HG03159 (cell line): ENCODE data around the gene FCGBP.
"Not testable (repeated sequence)": the region's sequence is repeated elsewhere in the genome, so short reads cannot be mapped to it uniquely, and the experiment has no call there.

Source experiments
- ATAC-seq: cut with Tn5 transposase; IDR thresholded peaks from one replicate; pipeline ENCODE4 v1.9.1; 2021; ENCODE audit warnings: mild to moderate bottlenecking, moderate library complexity; ENCODE audit not compliant: unreplicated experiment

FCGBP gene

DNA sequence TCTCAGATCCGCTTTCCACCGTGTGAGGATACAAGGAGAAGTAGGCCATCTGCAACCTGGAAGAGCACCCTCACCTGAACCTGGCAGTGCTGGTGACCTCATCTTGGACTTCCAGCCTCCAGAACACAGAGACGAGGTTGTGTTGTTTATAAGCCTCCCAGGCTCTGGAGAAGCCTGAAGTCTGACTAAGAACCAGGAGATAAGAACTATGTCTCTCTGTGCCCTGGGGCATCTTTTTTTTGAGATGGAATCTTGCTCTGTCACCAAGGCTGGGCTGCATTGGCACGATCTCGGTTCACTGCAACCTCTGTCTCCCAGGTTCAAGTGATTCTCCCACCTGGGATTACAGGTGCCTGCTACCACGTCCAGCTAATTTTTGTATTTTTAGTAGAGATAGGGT is 14.5 kb downstream of the FCGBP start:
- no peak for ATAC-seq

DNA sequence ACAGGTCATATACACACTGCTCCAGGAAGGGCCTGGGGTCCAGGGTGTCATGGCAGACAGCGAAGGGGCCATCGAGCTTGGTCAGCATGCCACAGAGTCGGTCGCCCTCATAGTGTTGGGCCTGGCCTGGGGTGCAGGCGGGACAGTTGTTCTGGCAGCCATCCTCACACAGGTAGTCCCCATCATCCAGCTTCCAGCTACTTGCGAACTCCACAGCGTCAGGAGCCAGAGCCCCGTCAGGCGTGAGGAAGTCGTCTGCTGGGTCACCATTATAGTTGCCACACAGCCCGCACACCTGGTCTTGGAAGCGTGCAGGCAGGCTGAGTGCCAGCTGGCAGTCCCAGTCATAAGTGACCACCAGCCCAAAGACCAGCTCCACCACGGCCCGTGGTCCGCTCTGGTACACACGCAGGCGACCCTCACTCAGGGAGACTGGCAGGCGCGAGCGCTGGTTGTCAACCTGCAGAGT is 16.2 kb downstream of the FCGBP start:
- no peak for ATAC-seq

DNA sequence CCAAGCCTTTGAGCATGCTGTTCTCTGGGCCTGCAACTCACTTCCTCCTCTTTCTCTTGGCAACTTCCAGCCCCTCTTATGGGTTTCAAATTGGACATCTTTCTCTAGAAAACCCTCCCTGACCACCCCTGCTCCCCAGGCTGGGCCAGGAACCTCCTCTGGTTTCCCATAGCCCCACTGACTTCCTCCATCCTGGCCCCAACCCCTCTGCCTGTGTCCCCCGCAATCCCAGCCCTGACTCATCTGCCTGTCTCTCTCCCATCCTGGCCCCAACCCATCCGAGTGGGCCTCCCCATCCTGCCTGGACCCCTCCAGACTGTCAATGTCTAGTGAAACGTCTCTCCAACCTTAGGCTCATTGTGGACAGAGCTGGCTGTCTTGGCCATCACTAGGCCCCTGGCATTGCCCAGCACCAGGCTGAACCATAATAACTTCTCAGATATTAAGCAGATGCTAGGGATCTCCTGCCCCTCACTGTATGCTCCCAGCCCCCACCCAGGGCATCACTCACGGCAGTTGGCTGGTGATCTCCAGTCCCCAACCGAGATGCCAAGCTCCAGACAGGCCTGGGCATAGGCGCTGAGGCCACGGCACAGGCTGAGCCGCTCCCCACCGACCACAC is 16.8 kb downstream of the FCGBP start:
- no peak for ATAC-seq

DNA sequence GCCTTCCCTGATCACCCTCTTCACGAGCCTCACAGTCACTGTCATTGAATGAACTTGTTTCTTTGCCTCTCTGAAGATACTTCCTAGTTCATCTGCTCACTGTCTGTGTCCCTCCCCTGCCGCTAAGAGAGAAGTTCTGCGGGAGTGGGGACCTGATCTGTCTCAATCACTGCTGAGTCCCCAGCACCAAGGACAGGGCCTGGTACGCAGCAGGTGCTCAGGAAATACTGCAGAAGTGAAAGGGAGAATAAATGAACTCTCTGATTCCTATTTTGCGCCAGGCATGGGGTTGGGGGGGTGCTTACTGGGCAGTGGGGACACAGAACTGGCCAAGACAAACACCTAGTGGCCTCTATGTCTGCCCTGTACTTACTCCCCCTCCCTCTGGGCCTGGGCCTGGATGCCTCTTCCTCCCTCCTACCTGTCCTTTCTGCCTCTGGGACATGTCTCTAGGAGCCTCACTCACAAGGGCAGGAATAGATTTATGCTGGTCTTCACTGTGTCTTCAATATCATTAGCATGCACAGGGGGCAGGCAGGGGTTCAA is 17.5 kb downstream of the FCGBP start:
- no peak for ATAC-seq

DNA sequence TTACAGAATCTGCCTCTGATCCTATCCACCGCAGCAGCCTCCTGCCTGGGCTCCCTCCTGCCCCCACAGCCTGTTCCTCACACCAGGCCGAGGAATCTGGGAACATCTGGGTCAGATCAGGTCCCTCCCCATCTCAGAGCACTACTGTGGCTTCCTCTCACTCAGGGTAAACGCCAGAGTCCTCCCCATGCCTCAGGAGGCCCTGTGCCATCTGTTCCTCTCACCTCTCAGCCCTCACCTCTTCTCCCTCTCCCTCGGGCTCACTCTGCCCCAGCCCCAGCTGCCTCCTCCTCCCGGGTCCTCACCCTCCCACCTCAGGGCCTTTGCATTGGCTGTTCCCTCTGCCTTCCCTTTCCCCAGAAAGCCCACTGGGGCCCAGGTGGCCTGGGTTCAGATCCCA is 18.2 kb downstream of the FCGBP start:
- no peak for ATAC-seq

DNA sequence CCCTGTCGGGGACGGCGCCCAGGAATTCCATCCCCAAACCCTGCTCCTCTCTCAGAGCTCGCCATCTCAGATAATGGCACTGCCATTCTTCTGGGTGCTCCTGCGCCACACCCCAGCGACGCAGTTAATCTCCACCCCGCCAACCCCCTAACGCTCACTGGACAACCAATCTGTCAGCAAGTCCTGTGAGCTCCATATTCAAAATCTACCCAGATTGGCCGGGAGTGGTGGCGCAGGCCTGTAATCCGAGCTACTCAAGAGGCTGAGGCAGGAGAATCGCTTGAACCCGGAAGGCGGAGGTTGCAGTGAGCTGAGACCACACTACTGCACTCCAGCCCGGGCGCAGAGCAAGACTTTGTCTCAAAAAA is 18.6 kb downstream of the FCGBP start:
- ATAC-seq, result no peak

DNA sequence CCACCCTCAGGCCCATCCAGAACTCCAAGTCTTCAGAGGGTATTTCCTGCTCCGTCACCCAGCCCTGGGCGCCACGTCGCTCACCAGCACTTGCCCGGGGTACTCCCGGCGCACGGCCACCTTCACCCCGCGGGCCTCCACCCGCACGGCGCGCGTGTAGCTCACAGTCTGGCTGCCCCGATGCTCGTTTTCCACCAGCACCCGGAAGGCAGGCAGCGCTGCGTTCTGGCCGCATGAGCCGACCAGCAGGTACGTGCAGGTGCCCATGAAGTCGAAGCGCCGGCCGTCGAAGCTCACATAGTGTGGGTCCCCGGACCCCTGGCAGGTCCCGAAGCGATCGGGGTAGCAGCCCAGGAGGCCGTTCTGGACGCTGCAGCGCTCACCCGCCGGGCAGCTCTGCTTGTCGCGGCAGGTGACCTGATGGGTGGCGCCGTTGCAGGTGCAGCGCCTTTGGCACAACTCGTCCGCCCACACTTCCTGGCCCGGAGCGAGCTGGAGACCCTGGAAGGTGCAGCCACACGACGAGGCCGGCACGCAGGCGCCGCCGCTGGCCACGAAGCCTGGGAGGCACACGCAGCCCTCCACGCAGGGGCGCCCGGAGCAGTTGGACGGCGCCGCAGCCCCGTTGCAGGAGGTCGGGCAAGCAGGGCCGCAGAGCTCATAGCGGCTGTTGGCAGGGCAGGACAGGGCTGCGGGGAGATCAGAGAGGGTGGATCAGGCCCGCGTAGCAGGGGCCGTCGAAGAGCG is 19.2 kb downstream of the FCGBP start:
- no peak for ATAC-seq

DNA sequence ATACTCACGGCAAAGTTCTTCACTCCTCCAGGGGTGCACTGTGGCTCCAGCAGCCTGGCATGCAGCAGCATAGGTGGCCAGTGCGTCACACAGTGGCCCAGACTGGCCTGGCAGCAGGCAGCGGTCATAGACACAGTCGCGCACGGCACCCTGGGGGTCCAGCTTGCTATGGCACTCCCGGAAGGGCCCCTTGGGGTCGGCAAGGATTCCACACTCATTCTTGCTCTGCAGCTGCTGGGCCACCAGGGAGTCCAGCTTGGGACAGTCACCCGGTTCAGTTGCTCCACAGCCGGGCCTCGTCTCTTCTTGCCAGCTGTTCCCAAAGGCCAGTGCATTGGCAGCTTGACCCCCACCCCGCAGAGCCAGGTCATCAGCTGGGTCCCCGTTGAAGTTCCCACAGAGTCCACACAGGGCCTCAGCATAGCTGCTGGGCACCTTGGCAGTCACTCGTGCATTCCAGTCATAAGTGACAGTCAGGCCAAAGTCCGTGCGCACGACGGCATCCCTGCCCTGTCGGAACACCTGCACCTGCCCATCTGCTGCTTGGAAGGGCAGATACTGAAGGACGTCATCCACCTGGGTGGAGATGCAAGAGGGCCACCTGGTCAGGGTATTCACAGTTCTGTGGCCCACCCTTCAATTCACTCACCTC is 20.6 kb downstream of the FCGBP start:
- no peak for ATAC-seq

DNA sequence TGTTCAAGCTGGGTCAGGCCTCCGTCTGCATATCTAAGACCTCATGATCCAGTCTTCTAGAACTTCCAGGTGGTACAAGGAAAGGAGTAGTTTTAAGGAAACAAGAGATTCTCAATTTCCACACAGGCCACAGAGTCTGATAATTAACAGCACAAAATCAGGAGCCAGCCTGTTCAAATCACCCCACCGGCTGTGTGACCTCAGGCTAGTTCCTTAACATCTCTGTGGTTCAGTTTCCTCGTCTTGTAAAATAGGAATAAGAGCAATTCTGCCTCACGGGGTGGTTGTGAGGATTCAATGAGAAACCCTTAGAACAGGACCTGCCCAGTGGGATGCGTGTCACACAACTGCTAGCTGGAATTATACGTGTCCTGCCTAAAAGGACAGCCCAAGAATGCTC is 25.6 kb downstream of the FCGBP start:
- ATAC-seq, result no peak

DNA sequence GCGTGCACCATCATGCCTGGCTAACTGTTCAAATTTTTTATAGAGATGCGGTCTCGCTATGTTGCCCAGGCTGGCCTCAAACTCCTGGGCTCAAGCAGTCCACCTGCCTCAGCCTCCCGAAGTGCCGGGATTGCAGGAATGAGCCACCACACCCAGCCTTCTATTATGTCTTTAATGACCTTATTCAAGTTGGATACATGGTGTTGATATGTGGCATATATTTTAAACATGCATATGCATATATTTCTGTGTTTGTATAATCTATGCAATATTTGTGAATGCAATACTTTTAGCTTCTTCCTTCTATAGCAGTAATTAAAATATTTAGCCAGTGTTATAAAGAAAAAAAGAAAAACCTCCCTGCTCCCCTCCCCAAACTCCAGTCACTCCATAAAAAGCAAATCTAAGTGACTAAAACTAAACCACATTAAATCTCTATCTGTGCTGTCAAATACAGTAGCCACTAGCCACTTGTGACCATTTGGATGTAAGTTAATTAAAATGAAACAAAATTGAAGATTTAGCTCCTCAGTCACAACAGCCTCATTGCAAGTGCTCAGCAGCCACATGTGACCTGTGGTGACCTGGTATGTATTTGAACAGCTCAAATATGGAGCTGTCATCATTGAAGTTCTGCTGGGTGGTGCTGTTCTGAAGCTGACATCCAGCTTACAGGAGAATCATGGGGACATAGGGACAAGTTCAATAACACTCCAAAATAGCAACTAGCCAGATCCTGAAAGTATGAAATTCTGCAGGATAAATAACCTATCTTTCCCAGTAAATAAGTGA is 27.4 kb downstream of the FCGBP start:
- ATAC-seq, result no peak

DNA sequence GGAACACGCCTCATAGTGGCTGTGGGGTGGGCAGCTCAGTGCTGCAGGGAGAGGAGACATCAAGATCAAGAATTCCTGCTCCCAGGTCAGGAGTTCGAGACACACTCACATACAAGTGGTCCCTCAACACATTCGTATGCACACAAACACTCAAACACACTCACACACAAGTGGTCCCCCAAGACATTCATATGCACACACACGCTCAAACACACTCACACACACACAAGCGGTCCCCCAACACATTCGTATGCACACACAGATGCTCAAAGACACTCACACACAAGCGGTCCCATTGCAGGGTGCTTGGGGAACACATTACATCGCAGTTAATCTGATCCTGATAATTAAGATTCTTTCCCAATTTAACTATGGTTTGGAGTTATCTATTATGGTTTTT is 28.2 kb downstream of the FCGBP start:
- no peak for ATAC-seq

DNA sequence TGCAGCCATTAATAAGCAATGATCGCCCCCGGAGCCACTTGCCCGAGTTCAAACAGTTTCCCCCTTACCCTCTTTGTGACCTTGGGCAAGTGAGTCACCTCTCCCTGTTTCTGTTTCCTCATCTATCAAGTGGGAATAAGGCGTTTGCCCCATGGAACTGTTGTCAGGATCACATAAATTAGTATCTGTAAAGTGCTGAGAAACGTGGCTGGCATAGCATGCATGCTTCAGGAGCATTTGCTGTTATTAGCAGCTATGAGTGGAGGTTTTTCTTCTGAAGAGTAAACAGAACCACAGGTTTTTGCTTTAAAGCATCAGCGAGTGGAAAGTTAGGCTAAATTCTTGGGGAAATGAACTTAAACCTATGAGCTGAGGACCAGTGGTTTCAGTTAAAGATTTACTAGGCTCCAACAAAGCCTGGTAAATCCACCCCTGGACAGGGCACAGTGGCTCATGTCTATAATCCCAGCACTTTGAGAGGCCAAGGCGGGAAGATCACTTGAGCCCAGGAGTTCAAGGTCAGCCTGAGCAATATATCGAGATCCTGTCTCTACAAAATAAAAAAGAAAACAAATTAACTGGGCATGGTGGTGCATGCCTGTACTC is 30.8 kb downstream of the FCGBP start:
- not testable (repeated sequence) for ATAC-seq

DNA sequence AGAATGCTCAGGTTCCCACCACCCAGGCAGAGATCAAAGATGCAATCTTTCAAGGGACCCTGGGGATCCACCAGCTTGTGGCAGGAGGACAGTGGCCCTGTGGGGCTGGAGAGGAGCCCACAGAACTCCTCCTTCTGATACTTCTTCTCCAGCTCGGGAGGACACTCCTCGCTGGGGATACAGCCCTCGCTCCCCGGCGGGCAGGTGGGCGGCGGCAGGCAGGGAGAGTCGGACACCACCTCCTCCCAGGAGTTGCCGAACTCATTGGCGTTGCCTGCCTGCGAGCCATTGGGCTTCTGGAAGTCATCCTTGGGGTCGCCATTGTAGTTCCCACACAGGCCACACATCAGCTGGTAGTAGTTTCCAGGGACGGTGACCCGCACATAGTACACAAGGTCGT is 32.1 kb downstream of the FCGBP start:
- ATAC-seq, result not testable (repeated sequence)

DNA sequence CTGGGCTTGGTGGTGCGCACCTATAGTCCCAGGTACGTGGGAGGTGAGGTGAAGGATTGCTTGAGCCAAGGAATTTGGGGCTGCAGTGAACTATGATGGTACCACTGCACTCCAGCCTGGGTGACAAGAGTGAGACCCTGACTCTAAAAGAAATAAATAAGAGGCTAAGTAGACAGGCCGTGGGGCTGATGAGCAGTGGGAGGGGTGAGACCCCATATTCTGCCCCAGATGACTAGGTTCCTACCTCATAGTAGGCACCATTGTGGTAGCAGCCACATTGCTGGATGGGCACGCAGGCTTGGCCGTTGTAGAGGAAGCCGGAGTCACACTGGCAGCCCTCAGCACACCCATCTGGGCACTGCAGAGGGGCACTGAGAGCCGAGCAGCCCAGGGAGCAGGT is 32.8 kb downstream of the FCGBP start:
- ATAC-seq, result not testable (repeated sequence)

DNA sequence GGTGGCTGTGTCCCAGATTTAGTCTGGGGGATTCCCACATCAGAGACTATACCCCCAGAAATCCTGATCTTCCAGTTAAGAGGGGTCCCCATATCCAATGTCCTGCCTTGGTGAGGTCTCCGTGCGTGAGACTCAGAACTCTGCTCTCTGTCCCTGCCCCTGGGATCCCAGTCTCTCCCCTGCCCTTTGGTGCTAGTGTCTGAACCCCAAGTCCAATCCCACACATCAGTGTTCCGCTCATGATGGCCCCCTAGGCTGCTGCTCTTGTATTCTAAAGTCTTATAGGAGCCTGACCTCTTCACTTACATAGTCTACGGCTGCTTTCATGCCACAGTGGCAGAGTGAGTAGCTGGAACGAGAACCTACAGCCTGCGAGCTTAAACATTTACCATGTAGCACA is 35.6 kb downstream of the FCGBP start:
- ATAC-seq, result not testable (repeated sequence)

DNA sequence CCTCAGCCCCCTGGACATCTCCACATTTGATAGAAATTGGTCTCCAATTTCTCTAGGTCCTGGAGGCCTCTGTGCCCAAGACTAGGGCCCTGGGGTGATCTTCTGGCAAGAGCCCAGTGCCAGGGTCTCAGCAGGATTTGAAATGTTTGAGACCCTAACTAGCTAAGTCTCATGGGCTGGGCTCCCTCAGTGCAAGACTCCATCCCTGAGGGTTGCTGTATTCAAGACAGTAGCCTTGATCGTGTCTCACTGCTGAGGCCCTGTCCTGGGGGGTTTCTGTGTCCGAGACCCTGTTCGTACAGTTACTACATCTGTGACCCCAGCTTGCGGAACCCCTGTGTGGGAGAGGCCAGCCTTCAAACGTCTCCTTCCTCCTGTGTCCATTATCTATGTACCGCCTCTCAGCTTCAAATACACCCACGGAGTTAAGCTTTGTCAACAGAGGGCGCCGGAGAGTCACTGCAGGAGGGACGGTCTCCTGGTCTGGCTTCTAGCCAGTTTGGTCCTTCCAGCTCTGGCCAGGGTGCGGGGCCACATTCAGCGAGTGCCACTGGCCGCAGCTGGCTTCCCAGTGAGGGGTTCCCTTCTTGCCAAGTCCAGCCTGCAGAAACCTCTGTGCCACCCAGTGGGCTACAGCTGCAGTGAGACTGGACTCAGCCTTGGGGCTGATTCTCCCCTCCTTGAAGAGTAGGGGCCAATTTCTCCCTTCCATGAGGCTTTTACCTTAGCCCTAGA is 36.8 kb downstream of the FCGBP start:
- not testable (repeated sequence) for ATAC-seq

DNA sequence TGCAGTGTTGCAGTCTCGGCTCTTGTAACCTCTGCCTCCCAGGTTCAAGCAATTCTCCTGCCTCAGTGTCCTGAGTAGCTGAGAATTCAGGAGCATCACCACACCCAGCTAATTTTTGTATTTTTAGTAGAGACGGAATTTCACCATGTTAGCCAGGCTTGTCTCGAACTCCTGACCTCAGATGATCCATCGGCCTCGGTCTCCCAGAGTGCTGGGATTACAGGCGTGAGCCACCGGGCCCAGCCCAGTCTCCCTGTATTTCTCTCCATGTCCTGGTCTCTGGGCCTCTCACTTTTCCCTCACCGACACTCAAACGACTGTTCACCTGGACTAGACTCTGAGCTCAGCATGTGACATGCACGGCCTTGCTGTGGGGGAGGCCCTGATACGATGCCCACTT is 39.3 kb downstream of the FCGBP start:
- ATAC-seq, result not testable (repeated sequence)

DNA sequence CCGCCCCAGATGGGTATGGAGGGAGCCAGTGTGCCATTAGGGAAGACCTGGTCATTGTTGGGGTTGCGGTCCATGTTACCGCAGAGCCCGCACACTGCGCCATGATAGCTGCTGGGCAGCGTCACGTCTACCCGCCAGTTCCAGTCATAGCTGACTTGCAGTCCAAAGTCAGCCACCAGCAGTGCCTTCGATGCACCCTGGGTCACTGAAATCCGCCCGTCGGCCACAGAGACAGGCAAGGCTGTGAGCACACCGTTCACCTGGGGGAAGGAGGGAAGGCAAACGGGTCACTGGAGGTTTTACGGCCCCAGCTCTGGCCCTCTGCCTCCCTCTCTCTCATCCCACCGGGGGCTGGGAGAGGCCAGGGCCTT is 40.2 kb downstream of the FCGBP start:
- not testable (repeated sequence) for ATAC-seq

DNA sequence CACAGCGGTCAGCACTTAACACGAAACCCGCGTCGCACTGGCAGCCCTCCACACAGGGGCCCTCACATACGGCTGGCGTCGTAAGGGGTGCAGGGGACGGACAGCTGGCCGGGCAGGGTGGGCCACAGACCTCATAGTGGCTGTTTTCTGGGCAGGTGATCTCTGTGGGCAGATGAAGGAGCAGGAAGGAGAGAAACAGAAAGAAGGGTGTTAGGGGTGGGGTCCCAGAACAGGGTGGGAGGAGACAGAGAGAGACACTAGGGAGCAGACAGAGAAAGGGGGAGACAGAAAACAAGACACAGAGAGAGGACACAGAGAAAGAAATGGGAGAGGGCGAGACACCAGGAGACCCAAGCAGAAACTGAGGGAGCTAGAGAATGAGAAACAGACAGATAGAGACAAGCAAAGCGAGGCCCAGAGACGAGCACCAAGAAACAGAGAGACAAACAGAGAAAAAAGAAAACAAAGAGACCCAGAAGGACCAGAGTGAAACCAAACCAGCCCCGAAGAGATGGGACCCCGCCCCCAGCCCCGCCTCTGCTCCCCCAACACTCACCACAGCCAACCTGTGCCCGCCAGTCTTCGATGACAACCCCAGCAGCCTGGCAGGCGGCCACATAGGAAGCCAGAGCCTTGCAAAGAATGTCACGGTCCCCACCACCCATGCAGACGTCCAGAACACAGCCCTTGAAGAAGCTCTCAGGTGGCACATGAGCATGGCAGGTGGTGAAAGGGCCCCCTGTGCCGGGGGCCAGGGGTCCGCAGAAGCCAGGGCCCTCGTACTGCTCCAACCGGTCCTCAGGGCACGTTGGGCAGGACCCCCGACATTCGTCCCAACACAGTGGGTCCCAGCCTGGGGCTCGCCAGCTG is 40.8 kb downstream of the FCGBP start:
- not testable (repeated sequence) for ATAC-seq
